HG02973 (cell line): ENCODE results near the gene RAB9B.
A peak's percentile ranks its signal among the peaks of the same experiment; 100 is the strongest.
"Not testable (repeated sequence)": the region's sequence is repeated elsewhere in the genome, so short reads cannot be mapped to it uniquely, and the experiment has no call there.

ENCODE experiments used
- ATAC-seq: cut with Tn5 transposase; IDR thresholded peaks from one replicate; pipeline ENCODE4 v1.9.1; 2021; ENCODE audit warnings: moderate library complexity; ENCODE audit not compliant: unreplicated experiment

The RAB9B gene, protein sequence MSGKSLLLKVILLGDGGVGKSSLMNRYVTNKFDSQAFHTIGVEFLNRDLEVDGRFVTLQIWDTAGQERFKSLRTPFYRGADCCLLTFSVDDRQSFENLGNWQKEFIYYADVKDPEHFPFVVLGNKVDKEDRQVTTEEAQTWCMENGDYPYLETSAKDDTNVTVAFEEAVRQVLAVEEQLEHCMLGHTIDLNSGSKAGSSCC

DNA sequence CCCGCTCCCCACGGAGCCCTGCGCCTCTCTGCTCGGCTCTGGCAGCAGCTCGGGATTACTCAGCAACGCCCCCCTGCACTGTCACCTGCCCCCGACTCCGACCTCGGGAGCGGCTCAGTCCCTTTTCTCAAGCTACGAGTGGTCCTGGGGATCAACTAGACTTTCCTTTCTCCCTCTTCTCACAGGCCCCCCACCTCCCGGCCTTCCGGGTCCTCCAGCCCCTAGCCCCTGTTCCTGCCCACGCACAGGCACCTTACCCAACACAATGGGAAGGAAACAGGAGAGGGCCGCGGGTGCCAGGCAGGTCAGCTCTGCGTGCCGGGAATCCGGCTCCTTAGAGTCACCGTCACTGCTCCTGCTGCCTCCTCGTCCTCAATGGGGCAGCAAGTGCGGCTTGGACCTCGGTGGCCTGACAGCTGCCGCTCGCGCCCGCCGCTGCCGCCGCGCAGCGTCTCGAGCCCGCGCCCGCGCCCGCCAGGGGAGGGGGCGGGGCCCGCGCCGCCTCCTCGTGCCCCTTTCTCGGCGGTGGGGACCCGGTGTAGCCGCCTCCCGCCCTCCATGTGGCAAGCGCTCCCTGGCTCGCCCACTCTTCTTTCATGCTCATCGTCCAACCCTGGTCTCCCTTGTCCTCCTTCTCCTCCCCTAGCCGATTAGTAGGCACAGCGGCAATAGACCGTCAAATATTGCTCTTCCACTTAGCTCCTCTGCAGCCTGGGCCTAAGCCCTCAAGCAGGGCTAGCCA lies at the start of gene RAB9B:
TSS of gene RAB9B (minus strand) at position 455 of the 742 bp plus-strand sequence. CDS start 6,473 bp downstream, outside the sequence.
- ATAC-seq: peak; percentile 95

DNA sequence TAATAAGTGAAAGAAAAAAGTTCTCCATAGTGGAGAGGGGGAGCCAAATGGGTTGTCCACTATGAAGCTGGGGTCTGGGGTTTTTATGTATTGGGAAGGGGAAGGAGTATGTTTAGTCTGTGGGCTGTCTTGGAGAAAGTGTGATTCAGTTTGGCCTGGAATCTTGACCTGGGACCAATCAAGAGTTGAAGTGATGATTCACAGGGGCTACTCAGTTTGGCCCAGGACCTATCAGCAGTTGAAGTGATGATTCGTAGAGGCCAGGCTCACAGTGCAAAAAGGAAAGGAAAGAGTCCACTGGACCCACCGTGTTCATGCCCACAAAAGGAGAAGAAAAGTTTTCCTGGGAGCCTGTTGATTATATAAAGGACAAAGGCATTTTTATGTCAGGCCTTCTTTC lies 47.3 kb upstream of the RAB9B start:
- ATAC-seq: no peak

DNA sequence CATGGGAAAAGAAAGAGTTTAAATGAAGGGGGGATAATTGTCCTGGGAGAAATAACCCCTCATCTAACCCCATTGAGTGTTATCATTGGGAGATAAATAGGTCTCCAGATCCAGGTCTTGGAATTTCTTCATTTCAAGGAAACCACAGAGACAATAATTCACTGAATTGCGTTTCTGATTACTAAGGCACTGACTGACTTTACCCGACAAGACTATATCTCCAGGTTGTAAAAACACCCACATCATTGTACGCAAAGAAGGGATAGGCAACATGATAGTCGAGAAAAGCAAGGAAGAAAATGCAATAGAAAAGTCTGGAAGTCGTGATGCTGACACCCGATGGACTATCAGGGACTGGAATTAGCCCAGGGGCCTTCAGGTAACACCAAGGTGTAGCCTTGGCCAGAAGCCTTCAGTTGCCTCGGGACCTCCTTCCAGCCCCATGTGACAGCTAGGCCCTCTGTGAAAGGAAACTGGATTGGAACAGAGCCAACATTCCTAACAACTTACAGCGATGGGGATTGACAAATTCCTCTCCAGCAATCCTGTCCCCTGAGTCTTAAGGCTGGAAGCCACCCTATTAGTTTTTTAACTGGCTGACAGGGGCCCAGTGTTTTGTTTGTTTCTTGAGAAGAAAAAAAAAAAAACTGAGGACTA lies 46.5 kb upstream of the RAB9B start:
- no peak for ATAC-seq

DNA sequence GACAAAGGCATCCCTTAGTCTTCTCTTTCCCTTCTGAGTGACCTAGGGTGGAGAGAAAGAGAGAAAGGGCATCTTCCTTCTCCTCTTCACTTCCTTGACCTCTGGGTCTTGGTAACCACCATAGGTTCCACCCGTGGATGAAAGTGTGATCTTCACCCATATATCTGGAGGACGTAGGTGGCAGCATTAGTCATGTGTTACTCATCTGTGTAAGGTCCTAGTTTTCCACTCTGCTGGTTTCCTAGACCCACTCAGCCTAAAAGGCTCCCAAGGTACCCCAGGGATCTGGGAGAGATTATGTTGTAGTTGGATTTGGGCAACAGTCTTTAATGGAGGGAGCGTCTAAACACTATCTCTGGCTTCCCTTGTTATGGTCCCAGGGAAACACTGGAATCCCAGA lies 45.5 kb upstream of the RAB9B start:
- ATAC-seq: no peak

DNA sequence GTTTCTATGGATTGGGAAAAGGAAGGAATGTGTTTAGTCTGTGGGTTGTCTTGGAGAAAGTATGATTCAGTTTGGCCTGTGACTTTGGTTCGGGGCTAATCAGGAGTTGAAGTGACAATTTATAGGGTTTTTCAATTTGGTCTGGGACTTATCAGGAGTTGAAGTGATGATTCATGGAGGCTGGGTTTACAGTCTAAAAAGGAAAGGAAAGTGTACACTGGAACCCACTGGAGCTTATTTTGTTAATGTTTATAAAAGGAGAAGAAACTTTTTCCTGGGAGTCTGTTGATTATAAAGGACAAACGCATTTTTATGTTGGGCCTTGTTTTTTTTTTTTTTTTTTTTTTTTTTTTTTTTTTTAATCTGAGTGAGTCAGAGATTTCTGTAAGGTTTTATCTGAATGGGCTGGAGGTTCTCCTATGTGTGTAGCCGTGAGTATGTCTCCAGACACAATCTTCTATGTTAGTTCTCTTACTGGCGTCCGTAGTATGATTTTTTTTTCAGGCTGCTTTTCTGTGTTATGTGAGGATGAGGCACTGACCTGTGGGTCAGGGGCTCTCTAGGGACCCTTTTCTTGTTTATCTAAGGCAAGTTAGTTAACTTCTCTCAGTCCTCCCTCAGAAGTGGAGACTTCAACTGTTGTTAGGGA lies 33.0 kb upstream of the RAB9B start:
- no peak for ATAC-seq

DNA sequence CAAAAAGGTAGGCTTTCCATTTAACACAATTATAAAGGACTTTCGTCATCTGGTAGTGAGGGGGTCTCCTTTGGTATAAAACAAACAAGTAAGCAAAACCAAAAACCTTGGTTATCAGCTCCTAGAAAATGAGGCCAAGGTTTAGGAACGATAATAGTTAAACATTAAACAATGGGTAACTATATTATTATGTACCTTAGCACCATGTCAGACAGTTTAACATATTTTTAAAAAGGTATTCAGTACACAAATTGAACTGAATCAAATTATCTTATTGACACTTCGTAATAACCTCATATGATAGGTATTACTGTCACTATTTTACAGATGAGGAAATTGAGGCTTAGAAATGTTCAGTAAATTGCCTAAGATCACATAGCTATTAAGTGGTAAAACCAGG lies 32.1 kb upstream of the RAB9B start:
- ATAC-seq: no peak

DNA sequence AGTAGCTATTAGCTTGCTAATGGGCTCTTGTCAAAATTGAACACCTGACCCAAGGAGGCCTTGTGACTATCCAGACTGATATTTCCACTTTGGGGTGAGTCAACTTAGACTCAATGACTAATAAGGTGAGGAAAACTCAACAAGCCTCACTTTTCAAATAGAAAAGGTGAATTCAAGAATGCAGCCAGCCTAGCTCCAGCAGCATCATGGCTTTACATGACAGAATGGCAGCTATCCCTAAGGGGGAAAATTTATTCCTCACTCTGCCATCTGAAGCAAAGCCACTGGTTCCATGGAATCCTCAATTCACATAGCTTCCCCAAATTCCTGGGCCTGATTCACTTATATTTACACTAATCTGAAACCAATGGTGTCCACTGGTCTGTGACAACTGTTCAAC lies 29.1 kb upstream of the RAB9B start:
- no peak for ATAC-seq

DNA sequence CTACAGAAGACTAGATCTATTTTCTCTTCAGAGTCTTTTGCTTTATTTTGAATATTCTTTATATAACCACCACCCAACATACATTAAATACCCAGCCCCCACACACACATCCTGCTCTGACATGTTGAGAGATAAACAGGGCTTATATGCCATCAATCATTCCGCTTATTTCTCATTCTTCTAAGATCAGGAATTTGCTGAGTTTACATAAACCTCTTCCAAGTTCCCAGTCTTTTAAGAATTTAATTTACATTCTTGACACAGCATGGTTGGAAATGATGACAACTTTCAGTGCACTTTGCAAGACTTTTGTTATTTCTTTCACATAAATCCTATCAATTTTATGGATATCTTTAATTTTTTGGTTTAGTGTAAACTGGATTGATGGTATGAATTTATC lies 17.5 kb upstream of the RAB9B start:
- no peak for ATAC-seq

DNA sequence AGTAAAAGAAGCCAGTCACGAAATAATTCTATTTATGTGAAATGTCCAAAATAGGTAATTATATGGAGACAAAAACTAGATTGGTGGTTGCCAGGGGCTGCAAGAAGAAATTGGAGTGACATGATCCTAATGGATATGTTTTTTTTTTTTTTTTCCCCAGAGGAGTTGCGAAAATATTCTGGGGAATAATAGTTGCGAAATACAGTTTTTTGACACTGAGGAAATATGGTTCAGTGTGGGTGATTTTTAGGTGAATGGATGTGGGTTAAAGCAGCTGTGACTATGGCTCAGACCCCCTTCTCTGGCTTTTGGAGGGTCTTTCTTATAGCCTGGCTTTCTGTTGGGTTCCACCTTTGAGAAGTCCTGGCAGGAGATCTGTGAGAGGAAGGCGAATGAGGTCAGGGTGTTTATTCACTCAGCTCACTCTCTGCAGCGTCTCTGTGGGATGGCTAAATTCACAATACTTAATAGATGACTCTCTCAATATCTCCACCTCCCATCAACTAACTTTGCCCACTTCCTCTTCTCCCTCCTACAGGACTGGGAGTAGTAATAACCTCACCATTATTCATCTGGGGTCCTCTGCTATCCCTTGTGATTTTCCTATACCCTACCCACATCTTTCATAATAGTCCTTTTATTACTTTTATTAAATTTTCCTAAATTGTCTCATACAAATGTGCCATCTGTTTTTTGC lies 15.3 kb upstream of the RAB9B start:
- no peak for ATAC-seq

DNA sequence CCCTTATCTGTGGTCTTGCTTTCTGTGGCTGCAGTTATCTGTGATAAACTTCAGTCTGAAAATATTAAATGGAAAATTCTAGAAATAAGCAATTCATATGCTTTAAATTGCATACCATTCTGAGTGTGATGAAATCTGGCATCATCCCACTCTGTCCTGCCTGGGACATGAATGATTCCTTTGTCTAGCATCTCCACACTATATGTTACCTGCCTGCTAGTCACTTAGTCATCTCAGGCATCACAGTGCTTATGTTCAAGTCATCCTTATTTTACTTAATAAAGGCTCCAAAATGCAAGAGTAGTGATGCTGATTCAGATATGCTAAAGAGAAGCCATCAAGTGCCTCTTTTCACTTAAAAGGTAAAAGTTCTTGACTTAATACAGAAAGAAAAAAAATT lies 14.3 kb upstream of the RAB9B start:
- no peak for ATAC-seq

DNA sequence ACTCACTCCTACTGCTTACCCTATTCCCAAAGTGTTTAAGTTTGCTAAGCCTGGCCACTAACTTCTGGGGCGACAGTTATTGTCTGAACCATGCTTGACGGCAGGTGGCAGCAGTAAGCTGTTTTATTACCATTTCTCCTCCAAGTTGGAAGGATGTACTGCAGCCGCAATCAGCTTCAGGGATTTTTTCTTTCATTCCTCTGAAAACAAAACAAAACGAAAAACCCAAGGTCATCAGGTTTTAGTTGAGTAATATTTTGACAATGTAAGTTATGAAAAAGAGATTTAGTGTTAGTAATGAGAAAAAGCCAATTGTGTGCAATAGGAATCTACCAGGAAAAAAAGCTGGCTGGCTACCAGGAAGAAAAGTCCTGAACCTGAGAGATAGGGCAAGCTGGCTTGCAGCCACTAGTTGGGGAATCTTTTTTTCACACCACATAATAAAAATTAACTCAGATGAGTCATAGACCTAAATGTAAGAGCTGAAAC lies 13.2 kb upstream of the RAB9B start:
- ATAC-seq: peak; percentile 85

DNA sequence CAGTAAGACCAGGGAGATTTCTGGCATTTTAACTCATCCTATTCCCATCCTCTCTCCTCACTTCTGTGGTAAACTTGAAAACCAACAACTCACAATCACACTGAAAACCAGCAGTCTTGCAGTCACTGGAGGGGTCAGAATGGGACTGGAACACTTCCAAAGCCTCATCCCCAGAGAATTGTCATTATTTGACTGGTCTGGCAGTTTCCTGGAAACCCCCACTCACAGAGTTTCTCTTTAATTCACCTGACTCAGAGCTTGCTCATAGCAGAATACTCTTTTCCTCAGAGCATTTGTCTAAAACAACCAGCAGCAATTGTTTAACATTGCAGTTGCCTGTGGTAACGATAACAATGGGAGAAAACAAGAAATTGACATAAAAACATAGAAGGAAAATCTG lies 7.3 kb upstream of the RAB9B start:
- ATAC-seq: no peak

DNA sequence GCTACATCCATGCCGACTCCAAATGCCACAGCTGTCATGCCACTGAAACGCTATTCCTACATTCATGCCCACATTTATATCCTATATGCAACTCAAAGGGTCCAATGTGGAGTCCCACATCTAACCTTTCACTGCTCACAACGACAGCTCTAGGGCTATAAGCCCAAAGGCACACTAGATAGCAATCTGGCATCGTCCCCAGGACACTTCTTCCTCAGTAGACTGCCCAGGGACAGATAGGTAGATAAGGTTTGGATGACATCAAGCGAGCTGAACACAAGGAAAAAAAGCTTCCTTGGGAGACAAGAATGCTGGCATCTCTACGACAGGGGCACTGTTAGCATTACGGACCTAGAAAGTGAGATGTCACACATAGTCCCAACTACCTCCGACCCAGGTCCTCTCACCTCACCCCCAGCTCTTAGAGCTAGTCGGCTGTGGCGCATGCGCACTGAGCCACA lies 685 bp downstream of the RAB9B start:
- ATAC-seq: peak; percentile 28

DNA sequence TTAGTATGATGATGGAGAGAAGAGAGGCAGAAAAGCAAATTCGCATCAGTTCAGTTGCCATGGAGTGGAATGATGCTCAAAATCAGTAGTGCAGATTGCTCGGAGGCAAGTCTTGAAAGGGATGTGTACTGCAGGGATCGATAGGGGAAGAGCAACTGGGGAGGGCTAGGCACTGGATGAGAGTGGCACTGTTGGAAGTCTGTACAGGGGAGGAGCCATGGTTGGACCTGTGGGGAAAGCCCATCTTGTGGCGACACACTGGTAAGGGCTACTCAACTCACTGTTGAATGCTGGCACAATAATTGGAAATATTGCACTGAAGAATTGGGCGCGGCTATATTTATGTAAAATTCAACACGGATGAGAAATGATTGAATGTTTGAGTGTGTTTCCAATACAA lies 1.2 kb downstream of the RAB9B start:
- ATAC-seq: no peak

DNA sequence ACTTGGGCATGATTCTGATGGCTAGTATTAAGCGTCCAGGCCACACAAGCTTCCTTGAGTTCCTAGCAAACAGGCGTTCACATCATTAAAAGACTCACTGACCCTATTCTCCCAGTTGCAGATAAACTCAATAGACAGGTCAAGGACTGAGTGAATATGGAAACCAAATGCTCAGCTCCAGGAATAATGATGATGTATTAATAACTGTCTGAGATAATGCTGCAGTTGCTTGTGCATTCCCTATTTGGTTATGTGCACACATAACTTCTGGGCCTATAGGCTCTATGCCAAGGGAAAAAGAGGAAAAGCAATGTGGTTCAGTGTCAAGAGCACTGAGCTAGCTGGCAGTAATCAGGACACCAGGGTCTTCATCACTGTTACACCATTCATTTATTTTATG lies 3.5 kb downstream of the RAB9B start:
- ATAC-seq: no peak

DNA sequence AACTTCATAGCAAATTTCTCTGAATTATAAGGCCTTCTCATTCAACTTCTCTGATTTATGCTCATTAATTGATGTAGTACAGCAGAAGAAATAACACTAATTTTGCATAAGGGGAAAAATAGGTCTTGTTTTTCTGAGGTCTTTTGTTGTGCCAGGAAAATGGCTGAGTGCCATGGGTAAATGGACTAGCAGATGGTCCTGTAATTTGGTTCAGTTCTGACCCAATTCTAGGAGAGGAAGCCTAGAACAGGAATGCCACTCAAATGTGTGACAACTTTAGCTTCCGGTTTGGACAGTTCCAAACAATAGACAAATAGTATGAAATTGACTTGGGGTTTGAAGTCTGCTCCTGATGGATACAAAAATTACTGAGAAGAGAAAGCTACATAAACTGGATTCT lies 6.2 kb downstream of the RAB9B start:
- ATAC-seq: no peak

DNA sequence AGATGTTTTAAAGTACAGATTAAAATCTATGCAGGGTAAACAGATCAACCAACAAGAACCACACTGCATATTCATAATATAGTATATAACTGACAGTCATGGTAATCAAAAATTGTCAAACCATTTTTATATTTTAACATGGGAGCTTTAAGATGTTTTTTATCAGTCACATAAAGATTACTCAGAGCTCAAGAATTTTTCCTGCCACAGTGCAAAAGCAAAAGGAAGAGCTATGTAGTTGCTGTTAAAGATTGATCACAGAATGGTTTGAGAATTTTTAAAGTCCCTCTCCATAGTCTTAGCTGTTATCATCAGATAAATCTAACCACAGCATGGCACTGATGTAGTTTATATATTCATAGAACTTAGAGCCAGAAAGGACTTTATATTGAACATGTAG lies 8.5 kb downstream of the RAB9B start:
- no peak for ATAC-seq

DNA sequence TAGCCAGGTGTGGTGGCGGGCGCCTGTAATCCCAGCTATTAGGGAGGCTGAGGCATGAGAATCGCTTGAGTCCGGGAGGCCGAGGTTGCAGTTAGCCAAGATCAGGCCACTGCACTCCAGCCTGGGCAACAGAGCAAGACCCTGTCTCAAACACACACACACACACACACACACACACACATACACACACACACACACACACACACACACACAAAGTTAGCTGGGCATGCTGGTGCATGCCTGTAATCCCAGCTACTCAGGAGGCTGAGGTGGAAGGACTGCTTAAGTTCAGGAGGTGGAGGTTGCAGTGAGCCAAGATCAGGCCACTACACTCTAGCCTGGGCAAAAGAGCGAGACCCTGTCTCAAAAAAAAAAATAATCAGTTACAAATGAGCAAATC lies 11.3 kb downstream of the RAB9B start:
- not testable (repeated sequence) for ATAC-seq

DNA sequence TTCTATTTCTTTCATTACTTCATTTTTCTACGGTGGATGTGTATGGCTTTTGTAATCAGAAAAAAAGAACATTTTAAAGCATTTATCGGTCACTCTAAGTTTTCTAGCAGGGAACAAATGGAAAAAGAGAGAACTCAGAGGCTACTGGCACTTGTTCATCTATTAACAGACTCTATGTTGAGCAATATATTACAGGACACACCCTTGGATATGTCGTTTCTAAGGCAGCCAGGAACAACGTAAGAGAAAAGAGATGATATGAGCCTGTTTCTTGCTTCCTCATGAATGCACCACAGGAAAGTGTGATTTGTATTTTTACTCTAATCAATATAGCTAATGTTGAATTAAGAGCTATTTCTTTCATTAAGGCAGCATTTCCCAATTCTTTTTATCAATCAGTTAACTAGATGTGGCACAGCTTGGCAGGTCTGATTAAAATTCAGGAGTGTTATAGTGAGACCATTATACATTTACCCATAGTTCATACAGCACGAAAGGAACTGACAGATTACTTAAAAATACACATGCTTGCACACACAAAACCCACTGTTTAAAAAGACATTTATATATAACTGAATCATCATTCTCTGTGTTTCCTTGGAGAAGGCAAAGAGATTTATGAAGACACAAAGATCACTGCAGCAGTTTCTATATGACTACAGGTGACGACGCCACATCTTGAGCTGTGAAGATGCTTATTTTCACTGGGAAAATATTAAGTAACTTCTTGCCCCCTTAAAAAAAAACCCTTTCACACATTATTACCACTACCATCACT lies 13.0 kb downstream of the RAB9B start:
- ATAC-seq: no peak

DNA sequence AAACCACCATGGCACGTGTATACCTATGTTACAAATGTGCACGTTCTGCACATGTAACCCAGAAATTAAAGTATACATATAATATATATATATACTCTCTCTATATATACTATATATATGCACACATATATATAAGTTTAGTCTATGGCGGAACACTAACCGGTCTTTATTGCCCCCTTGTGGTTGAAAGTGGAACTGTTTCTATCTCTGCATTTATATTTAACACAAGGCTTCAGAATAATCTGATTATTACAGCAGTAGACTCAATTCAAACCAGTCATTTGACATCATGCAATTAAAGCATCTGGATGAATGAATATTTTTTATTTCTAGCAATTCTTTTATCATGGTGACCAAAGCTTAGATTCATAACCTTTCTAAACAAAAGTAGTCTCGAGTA lies 14.6 kb downstream of the RAB9B start:
- no peak for ATAC-seq
